ENCODE results near the gene PSME4. TPM values are rescaled to one million over a fixed set of nuclear protein-coding genes. Genes with fewer than 3 reads are reported as not detected.

PSME4 gene
- total and polyA plus RNA-seq, 11 donors, result 30.8 to 110 (median 59.9) TPM

DNA sequence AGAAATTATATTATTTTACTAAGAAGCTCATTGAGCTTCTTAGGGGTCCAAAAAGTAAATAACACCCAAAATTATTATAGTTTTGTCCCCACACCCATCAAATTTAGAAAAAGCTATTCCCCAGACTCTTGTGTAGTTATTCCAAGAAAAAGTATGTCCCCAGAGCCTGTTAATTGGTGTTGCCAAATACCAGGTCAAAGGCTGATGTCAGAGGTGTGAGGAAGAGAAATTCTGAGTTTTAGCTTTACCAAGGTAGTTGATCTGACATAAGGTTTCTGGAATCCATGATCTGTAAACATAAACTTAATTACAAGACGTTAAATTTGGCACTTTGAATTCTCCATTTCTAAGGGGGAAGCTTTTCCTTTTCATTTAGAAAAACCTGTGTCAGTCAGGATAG, 29.3 kb upstream of the PSME4 start:
- peak in 2 of 4 donors; percentile 22 to 23 for ATAC-seq
- 35 to 69% (median 50%) methylated on average over 1 of the region's 1 CpG for WGBS, 4 donors
- intact Hi-C loops (cut with DNase I), result no loop called here
- H3K4me3 ChIP-seq, result no peak overlapping the region
- H3K4me1 ChIP-seq, result peaks cover 0 to 20% (median 5%) of the 10 kb centered on the region in 12 donors
- peak overlapping the region in 9 of 12 donors; percentile 3 to 81 (median 50) for H3K27ac ChIP-seq
- H3K9me3 ChIP-seq, result no peaks in the 10 kb centered on the region
- no peak for DNase-seq
- TF ChIP-seq, protein P1, sequence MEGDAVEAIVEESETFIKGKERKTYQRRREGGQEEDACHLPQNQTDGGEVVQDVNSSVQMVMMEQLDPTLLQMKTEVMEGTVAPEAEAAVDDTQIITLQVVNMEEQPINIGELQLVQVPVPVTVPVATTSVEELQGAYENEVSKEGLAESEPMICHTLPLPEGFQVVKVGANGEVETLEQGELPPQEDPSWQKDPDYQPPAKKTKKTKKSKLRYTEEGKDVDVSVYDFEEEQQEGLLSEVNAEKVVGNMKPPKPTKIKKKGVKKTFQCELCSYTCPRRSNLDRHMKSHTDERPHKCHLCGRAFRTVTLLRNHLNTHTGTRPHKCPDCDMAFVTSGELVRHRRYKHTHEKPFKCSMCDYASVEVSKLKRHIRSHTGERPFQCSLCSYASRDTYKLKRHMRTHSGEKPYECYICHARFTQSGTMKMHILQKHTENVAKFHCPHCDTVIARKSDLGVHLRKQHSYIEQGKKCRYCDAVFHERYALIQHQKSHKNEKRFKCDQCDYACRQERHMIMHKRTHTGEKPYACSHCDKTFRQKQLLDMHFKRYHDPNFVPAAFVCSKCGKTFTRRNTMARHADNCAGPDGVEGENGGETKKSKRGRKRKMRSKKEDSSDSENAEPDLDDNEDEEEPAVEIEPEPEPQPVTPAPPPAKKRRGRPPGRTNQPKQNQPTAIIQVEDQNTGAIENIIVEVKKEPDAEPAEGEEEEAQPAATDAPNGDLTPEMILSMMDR (IDR thresholded peaks at IDR 0.05), result no peak
- TF ChIP-seq POLR2A (IDR thresholded peaks at IDR 0.05), result no peak
- H3K36me3 ChIP-seq, result no peaks in the 10 kb centered on the region
- no peaks in the 10 kb centered on the region for H3K27me3 ChIP-seq

DNA sequence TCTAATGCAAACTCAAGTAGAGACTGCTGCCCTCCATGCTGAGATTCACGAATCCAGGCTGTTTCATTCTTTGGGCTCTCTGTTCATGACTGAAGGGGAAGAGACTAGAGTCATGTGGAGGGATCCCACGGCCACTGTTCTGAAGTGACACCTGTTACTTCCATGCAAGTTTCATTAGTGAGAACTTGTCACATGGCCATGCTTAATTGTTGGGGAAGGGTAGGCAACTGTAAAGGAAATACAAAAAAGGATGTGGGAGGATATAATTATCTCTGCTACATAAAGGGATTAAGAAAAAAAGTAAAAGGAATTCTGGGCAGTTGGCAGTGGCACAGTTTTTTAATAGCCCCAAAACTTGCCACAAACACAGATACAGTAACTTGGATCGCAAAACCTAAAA, 28.0 kb upstream of the PSME4 start:
- ATAC-seq (no peak), DNase-seq (no peak)
- Histone ChIP-seq H3K27ac (peak overlapping the region in 4 of 12 donors; percentile 61 to 81 (median 80)), H3K9me3 (no peaks in the 10 kb centered on the region), H3K27me3 (no peaks in the 10 kb centered on the region), H3K4me1 (peaks cover 0 to 29% (median 6%) of the 10 kb centered on the region in 12 donors), H3K4me3 (no peak overlapping the region), H3K36me3 (no peaks in the 10 kb centered on the region)
- TF ChIP-seq, protein P1 (IDR thresholded peaks at IDR 0.05), result no peak
- no peak for TF ChIP-seq POLR2A (IDR thresholded peaks at IDR 0.05)
- 79 to 86% (median 83%) methylated on average over 3 of the region's 3 CpGs for WGBS, 4 donors
- intact Hi-C loops (cut with DNase I), result no loop called here

DNA sequence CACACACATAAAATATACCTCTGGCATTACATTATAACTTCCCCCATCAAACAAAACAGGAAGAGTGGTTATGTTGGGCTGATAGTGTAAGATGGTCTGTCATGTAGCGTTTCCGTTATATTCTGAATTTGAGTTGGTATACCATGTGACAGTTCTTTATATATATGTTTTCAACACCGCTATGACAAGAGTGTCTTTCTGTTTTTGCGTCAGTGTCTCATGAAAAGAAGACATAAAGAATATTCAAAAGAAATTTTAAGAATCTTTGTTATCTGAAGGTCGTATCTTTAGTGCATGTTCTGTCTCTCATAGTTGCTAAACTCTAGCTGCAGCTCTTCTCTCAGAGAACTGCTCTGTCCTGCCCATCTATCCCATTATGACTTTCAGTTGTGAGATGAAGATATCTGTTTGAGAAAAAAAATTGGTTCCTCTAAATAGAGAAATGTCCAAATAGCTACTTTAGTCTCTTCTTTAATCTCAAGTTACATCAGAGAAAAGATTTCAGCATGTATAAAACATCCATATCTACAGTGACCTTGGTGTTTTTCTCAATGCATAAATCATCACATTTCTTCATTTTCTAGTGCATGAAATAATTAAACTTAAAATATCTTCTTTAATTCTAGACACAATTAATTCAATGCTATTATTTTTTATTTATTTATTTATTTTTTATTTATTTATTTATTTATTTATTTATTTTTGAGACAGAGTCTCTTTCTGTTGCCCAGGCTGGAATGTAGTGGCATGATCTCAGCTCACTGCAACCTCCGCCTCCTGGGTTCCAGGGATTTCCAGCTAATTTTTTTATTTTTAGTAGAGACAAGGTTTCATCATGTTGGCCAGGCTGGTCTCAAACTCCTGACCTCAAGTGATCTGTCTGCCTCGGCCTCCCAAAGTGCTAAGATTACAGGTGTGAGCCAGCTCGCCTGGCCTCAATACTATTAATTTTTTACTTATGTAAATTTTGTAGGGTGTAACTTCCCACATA, 24.3 kb upstream of the PSME4 start:
- ATAC-seq (peak in 1 of 4 donors; percentile 48), DNase-seq (no peak)
- 85 to 90% (median 88%) methylated on average over 8 of the region's 8 CpGs for WGBS, 4 donors
- H3K9me3 ChIP-seq, result no peaks in the 10 kb centered on the region
- intact Hi-C loops (cut with DNase I), result no loop called here
- H3K27ac ChIP-seq, result peak overlapping the region in 1 of 12 donors; percentile 85
- no peaks in the 10 kb centered on the region for H3K36me3 ChIP-seq
- no peaks in the 10 kb centered on the region for H3K27me3 ChIP-seq
- TF ChIP-seq POLR2A (IDR thresholded peaks at IDR 0.05), result no peak
- TF ChIP-seq, protein P1 (IDR thresholded peaks at IDR 0.05), result no peak
- H3K4me1 ChIP-seq, result peaks cover 0 to 20% (median under 1%) of the 10 kb centered on the region in 12 donors
- peak overlapping the region in 1 of 12 donors; percentile 18 for H3K4me3 ChIP-seq

DNA sequence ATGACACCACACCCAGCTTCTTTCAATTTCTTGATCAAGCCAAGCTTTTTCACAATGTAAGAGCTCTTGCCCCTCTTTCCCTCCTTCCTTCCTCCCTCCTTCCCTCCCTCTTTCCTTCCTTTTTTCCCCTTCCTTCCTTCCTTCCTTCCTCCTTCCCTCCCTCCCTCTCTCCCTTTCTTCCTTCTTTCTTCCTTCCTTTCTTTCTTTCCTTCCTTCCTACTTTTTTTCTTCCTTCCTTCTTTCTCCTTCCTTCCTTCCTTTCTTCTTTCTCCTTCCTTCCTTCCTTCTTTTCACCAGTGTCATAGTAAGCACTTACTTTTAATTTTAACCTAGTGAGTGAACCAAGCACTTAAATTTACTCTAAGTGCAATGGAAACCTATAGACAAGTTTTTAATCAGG, 21.2 kb upstream of the PSME4 start:
- ATAC-seq (no peak), DNase-seq (no peak)
- intact Hi-C loops (cut with DNase I), result no loop called here
- no peaks in the 10 kb centered on the region for H3K27me3 ChIP-seq
- H3K4me3 ChIP-seq, result no peak overlapping the region
- H3K4me1 ChIP-seq, result peaks cover 0 to 37% (median 21%) of the 10 kb centered on the region in 12 donors
- H3K9me3 ChIP-seq, result no peaks in the 10 kb centered on the region
- no peaks in the 10 kb centered on the region for H3K36me3 ChIP-seq
- TF ChIP-seq, protein P1 (IDR thresholded peaks at IDR 0.05), result no peak
- TF ChIP-seq POLR2A (IDR thresholded peaks at IDR 0.05), result no peak
- H3K27ac ChIP-seq, result no peak overlapping the region
